ENCODE results near the gene IGSF3. TPM values are rescaled to one million over a fixed set of nuclear protein-coding genes. Genes with fewer than 3 reads are reported as not detected.
A peak's percentile ranks its signal among the peaks of the same experiment; 100 is the strongest.
"Not testable (repeated sequence)": the region's sequence is repeated elsewhere in the genome, so short reads cannot be mapped to it uniquely, and the experiment has no call there.

IGSF3 gene
- polyA plus RNA-seq, 3 donors: 0.07 to 0.12 TPM; not detected in 1

- H3K4me3 Mint-ChIP-seq; H3K36me3 Mint-ChIP-seq; intact Hi-C loops (cut with micrococcal nuclease); H3K9me3 Mint-ChIP-seq; H4K20me1 ChIP-seq (ENCODE audit: insufficient read depth, low read length); H3K27ac Mint-ChIP-seq; H3K36me3 ChIP-seq (replicated peaks in 1 of 2; ENCODE audit: control insufficient read depth in 1 of 2, insufficient read depth in 2 of 2, low read length in 2 of 2); H3K4me2 ChIP-seq (replicated peaks; ENCODE audit: extremely low read depth, low read length, poor library complexity, severe bottlenecking); H3K27me3 Mint-ChIP-seq (ENCODE audit: low read depth in 3 of 3); H3K9ac ChIP-seq (ENCODE audit: insufficient read depth, low read length, poor library complexity, severe bottlenecking); H3K9me3 ChIP-seq (replicated peaks in 1 of 2; ENCODE audit: control insufficient read depth in 1 of 2, insufficient read depth in 1 of 2, low read length in 2 of 2); H3K27ac ChIP-seq (ENCODE audit: low read depth in 1 of 2, low read length in 2 of 2); H2AFZ ChIP-seq (ENCODE audit: insufficient read depth, low read depth, low read length, poor library complexity, severe bottlenecking); H3K79me2 ChIP-seq (ENCODE audit: insufficient read depth, low read length); DNase-seq; H3K27me3 ChIP-seq (ENCODE audit: control insufficient read depth in 2 of 2, insufficient read depth in 2 of 2, low read length in 2 of 2); H3K4me3 ChIP-seq (replicated peaks in 1 of 3; ENCODE audit: low read depth in 2 of 3, low read length in 3 of 3): not testable (repeated sequence)
- peaks cover 9 to 16% of the 10 kb centered on the region in 2 donors for H3K4me1 ChIP-seq (ENCODE audit: control insufficient read depth in 1 of 2, insufficient read depth in 2 of 2, low read length in 2 of 2)
- peaks cover 18% of the 10 kb centered on the region for H3K4me1 Mint-ChIP-seq
- 100% methylated on average over 2 of the region's 4 CpGs for WGBS (ENCODE audit: insufficient coverage)
These were observed 48.4 kb downstream of the IGSF3 start for GRCh38 chr1:116619106-116619505.

- H3K9me3 Mint-ChIP-seq; DNase-seq; H3K27ac ChIP-seq (ENCODE audit: low read depth in 1 of 2, low read length in 2 of 2); H3K27me3 Mint-ChIP-seq (ENCODE audit: low read depth in 3 of 3); H3K9ac ChIP-seq (ENCODE audit: insufficient read depth, low read length, poor library complexity, severe bottlenecking); H3K4me2 ChIP-seq (replicated peaks; ENCODE audit: extremely low read depth, low read length, poor library complexity, severe bottlenecking); H3K9me3 ChIP-seq (replicated peaks in 1 of 2; ENCODE audit: control insufficient read depth in 1 of 2, insufficient read depth in 1 of 2, low read length in 2 of 2); H4K20me1 ChIP-seq (ENCODE audit: insufficient read depth, low read length); H3K36me3 Mint-ChIP-seq; H3K79me2 ChIP-seq (ENCODE audit: insufficient read depth, low read length); H3K27ac Mint-ChIP-seq; H3K4me3 ChIP-seq (replicated peaks in 1 of 3; ENCODE audit: low read depth in 2 of 3, low read length in 3 of 3); H3K4me3 Mint-ChIP-seq; H3K36me3 ChIP-seq (replicated peaks in 1 of 2; ENCODE audit: control insufficient read depth in 1 of 2, insufficient read depth in 2 of 2, low read length in 2 of 2); H2AFZ ChIP-seq (ENCODE audit: insufficient read depth, low read depth, low read length, poor library complexity, severe bottlenecking); intact Hi-C loops (cut with micrococcal nuclease); H3K27me3 ChIP-seq (ENCODE audit: control insufficient read depth in 2 of 2, insufficient read depth in 2 of 2, low read length in 2 of 2): not testable (repeated sequence)
- 95% methylated on average over 4 of the region's 5 CpGs for WGBS (ENCODE audit: insufficient coverage)
- peaks cover 9 to 16% of the 10 kb centered on the region in 2 donors for H3K4me1 ChIP-seq (ENCODE audit: control insufficient read depth in 1 of 2, insufficient read depth in 2 of 2, low read length in 2 of 2)
- H3K4me1 Mint-ChIP-seq: peaks cover 18% of the 10 kb centered on the region
These were observed 49.7 kb downstream of the IGSF3 start for GRCh38 chr1:116617808-116618207.

- H3K36me3 ChIP-seq (replicated peaks in 1 of 2; ENCODE audit: control insufficient read depth in 1 of 2, insufficient read depth in 2 of 2, low read length in 2 of 2); H3K4me2 ChIP-seq (replicated peaks; ENCODE audit: extremely low read depth, low read length, poor library complexity, severe bottlenecking); H3K27me3 Mint-ChIP-seq (ENCODE audit: low read depth in 3 of 3); H3K36me3 Mint-ChIP-seq; DNase-seq; H3K27ac Mint-ChIP-seq; intact Hi-C loops (cut with micrococcal nuclease); H3K4me3 ChIP-seq (replicated peaks in 1 of 3; ENCODE audit: low read depth in 2 of 3, low read length in 3 of 3); H3K9ac ChIP-seq (ENCODE audit: insufficient read depth, low read length, poor library complexity, severe bottlenecking); H2AFZ ChIP-seq (ENCODE audit: insufficient read depth, low read depth, low read length, poor library complexity, severe bottlenecking); H3K4me3 Mint-ChIP-seq; H3K9me3 ChIP-seq (replicated peaks in 1 of 2; ENCODE audit: control insufficient read depth in 1 of 2, insufficient read depth in 1 of 2, low read length in 2 of 2); H3K27me3 ChIP-seq (ENCODE audit: control insufficient read depth in 2 of 2, insufficient read depth in 2 of 2, low read length in 2 of 2); H3K27ac ChIP-seq (ENCODE audit: low read depth in 1 of 2, low read length in 2 of 2); H3K9me3 Mint-ChIP-seq; H4K20me1 ChIP-seq (ENCODE audit: insufficient read depth, low read length); H3K79me2 ChIP-seq (ENCODE audit: insufficient read depth, low read length): not testable (repeated sequence)
- peaks cover 34% of the 10 kb centered on the region for H3K4me1 Mint-ChIP-seq
- peaks cover 17 to 26% of the 10 kb centered on the region in 2 donors for H3K4me1 ChIP-seq (ENCODE audit: control insufficient read depth in 1 of 2, insufficient read depth in 2 of 2, low read length in 2 of 2)
- 97% methylated on average over 5 of the region's 13 CpGs for WGBS (ENCODE audit: insufficient coverage)
These were observed 53.7 kb downstream of the IGSF3 start for GRCh38 chr1:116613825-116614224.

GRCh38 chr1:116609801-116610371 is 57.6 kb downstream of the IGSF3 start:
- H3K79me2 ChIP-seq (ENCODE audit: insufficient read depth, low read length); H3K9me3 Mint-ChIP-seq; H3K36me3 Mint-ChIP-seq; H3K9ac ChIP-seq (ENCODE audit: insufficient read depth, low read length, poor library complexity, severe bottlenecking); H3K27me3 Mint-ChIP-seq (ENCODE audit: low read depth in 3 of 3); H3K9me3 ChIP-seq (replicated peaks in 1 of 2; ENCODE audit: control insufficient read depth in 1 of 2, insufficient read depth in 1 of 2, low read length in 2 of 2); H3K36me3 ChIP-seq (replicated peaks in 1 of 2; ENCODE audit: control insufficient read depth in 1 of 2, insufficient read depth in 2 of 2, low read length in 2 of 2); H4K20me1 ChIP-seq (ENCODE audit: insufficient read depth, low read length); H2AFZ ChIP-seq (ENCODE audit: insufficient read depth, low read depth, low read length, poor library complexity, severe bottlenecking); H3K27ac ChIP-seq (ENCODE audit: low read depth in 1 of 2, low read length in 2 of 2); H3K4me2 ChIP-seq (replicated peaks; ENCODE audit: extremely low read depth, low read length, poor library complexity, severe bottlenecking); H3K4me3 ChIP-seq (replicated peaks in 1 of 3; ENCODE audit: low read depth in 2 of 3, low read length in 3 of 3); H3K27me3 ChIP-seq (ENCODE audit: control insufficient read depth in 2 of 2, insufficient read depth in 2 of 2, low read length in 2 of 2); intact Hi-C loops (cut with micrococcal nuclease): not testable (repeated sequence)
- peak overlapping the region in 1 of 2 donors; percentile 54 for H3K4me3 Mint-ChIP-seq
- WGBS (ENCODE audit: insufficient coverage): 42% methylated on average over 2 of the region's 6 CpGs
- H3K4me1 Mint-ChIP-seq: peaks cover 59% of the 10 kb centered on the region
- DNase-seq: peak in 1 of 3 donors; percentile 52
- peaks cover 42 to 49% of the 10 kb centered on the region in 2 donors for H3K4me1 ChIP-seq (ENCODE audit: control insufficient read depth in 1 of 2, insufficient read depth in 2 of 2, low read length in 2 of 2)
- H3K27ac Mint-ChIP-seq: peak overlapping the region in 5 of 7 donors; percentile 36 to 58 (median 51)
